ENCODE results near the gene SULT1C3.

DNA sequence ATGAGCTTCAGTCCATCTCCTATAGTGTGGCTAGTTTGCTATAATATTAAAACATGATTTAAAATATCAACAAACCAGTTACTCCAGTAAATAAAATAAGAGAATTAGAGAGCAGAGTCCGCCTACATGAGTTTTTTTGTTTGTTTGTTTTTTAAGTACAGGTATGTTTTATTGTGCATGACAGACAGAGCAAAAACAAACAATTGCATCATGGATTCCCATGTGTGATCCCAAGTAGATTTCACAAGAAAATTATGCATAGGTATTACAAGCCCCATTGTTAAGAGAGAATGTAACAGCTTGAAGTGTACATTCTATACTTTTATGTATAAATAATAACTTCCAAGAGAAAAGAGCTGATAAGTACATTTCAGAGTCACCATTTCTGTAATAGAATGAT is 21.0 kb downstream of the SULT1C3 start:
- TF ChIP-seq POLR2A (IDR thresholded peaks at IDR 0.05; ENCODE audit: low read depth): no peak
- TF ChIP-seq, protein P1, sequence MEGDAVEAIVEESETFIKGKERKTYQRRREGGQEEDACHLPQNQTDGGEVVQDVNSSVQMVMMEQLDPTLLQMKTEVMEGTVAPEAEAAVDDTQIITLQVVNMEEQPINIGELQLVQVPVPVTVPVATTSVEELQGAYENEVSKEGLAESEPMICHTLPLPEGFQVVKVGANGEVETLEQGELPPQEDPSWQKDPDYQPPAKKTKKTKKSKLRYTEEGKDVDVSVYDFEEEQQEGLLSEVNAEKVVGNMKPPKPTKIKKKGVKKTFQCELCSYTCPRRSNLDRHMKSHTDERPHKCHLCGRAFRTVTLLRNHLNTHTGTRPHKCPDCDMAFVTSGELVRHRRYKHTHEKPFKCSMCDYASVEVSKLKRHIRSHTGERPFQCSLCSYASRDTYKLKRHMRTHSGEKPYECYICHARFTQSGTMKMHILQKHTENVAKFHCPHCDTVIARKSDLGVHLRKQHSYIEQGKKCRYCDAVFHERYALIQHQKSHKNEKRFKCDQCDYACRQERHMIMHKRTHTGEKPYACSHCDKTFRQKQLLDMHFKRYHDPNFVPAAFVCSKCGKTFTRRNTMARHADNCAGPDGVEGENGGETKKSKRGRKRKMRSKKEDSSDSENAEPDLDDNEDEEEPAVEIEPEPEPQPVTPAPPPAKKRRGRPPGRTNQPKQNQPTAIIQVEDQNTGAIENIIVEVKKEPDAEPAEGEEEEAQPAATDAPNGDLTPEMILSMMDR (IDR thresholded peaks at IDR 0.05): no peak
- TF ChIP-seq POLR2AphosphoS5 (IDR thresholded peaks at IDR 0.05): no peak
- TF ChIP-seq EP300 (IDR thresholded peaks at IDR 0.05): no peak

Measured in esophagus muscularis mucosa (tissue), 4 donors.